Esophagus (tissue), 2 donors: ENCODE data around the gene TAS2R40. TPM values are rescaled to one million over a fixed set of nuclear protein-coding genes. Genes with fewer than 3 reads are reported as not detected.
"Not testable (repeated sequence)": the region's sequence is repeated elsewhere in the genome, so short reads cannot be mapped to it uniquely, and the experiment has no call there.

ENCODE experiments used
- H3K27ac ChIP-seq, 2 donors: one replicate each; pipeline ENCODE4 v1.5.1; 2013; ENCODE audit warnings: low read depth in 2 of 2, mild to moderate bottlenecking in 2 of 2, inconsistent platforms in 1 of 2, low read length in 1 of 2, moderate library complexity in 1 of 2
- H3K27me3 ChIP-seq, 2 donors: one replicate each; pipeline ENCODE4 v1.6.1; 2013; ENCODE audit warnings: low read length in 2 of 2, control low read depth in 1 of 2, mild to moderate bottlenecking in 1 of 2; ENCODE audit not compliant: insufficient read depth in 2 of 2, control insufficient read depth in 1 of 2
- H3K36me3 ChIP-seq, 2 donors: one replicate each; pipeline ENCODE4 v1.6.1; 2013; ENCODE audit warnings: low read length in 1 of 2; ENCODE audit not compliant: control insufficient read depth in 2 of 2, insufficient read depth in 2 of 2
- H3K4me1 ChIP-seq, 2 donors: one replicate each; pipeline ENCODE4 v1.6.1; 2013; ENCODE audit warnings: low read length in 1 of 2; ENCODE audit not compliant: control insufficient read depth in 2 of 2, insufficient read depth in 2 of 2
- H3K4me3 ChIP-seq, 2 donors: one replicate each; pipeline ENCODE4 v1.5.1; 2013; ENCODE audit warnings: low read length in 2 of 2, mild to moderate bottlenecking in 2 of 2, low read depth in 1 of 2, moderate library complexity in 1 of 2
- H3K9me3 ChIP-seq, 2 donors: one replicate each; pipeline ENCODE4 v1.6.1; 2013; ENCODE audit warnings: mild to moderate bottlenecking in 2 of 2, low read depth in 1 of 2, low read length in 1 of 2, moderate library complexity in 1 of 2; ENCODE audit not compliant: control insufficient read depth in 2 of 2, insufficient read depth in 1 of 2
- WGBS, 2 donors: extraction: QIAGEN DNeasy Blood & Tissue Kit; methylation state at CpG; one replicate each; pipeline ENCODE4 v1.1.7; 2013; 5-methylcytosine and 5-hydroxymethylcytosine counted together
- polyA plus RNA-seq, 2 donors: library from polyadenylated mRNA; stranded (reverse); fragments of 200-250 nt; gene quantifications; one replicate each; pipeline ENCODE4 v1.2.3, GENCODE V29; 2013
- donor health status: healthy with polysubstance abuse.
- donor health status: Bipolar disorder and iron deficiency.

Gene TAS2R40
- polyA plus RNA-seq, 2 donors, result not detected

GRCh38 chr7:143256932-143257331, 35.1 kb downstream of the TAS2R40 start:
- no peaks in the 10 kb centered on the region for H3K4me1 ChIP-seq
- H3K27me3 ChIP-seq, result no peaks in the 10 kb centered on the region
- 81 to 87% methylated on average over 4 of the region's 4 CpGs for WGBS, 2 donors
- H3K4me3 ChIP-seq, result no peak overlapping the region
- H3K9me3 ChIP-seq, result peaks cover 0 to 3% of the 10 kb centered on the region in 2 donors
- H3K27ac ChIP-seq, result no peak overlapping the region
- H3K36me3 ChIP-seq, result no peaks in the 10 kb centered on the region

GRCh38 chr7:143257501-143257900, 35.7 kb downstream of the TAS2R40 start:
- H3K9me3 ChIP-seq, result peaks cover 0 to 3% of the 10 kb centered on the region in 2 donors
- 71 to 77% methylated on average over 5 of the region's 5 CpGs for WGBS, 2 donors
- H3K36me3 ChIP-seq, result no peaks in the 10 kb centered on the region
- no peaks in the 10 kb centered on the region for H3K4me1 ChIP-seq
- no peak overlapping the region for H3K4me3 ChIP-seq
- H3K27ac ChIP-seq, result no peak overlapping the region
- no peaks in the 10 kb centered on the region for H3K27me3 ChIP-seq

GRCh38 chr7:143258831-143259230, 37.0 kb downstream of the TAS2R40 start:
- Histone ChIP-seq H3K9me3 (no peaks in the 10 kb centered on the region), H3K36me3 (no peaks in the 10 kb centered on the region), H3K4me1 (no peaks in the 10 kb centered on the region), H3K4me3 (no peak overlapping the region), H3K27ac (no peak overlapping the region), H3K27me3 (no peaks in the 10 kb centered on the region)
- WGBS, 2 donors, result 35 to 36% methylated on average over 2 of the region's 2 CpGs

GRCh38 chr7:143259765-143260164, 37.9 kb downstream of the TAS2R40 start:
- no peak overlapping the region for H3K4me3 ChIP-seq
- H3K27me3 ChIP-seq, result no peaks in the 10 kb centered on the region
- H3K27ac ChIP-seq, result no peak overlapping the region
- H3K36me3 ChIP-seq, result peaks cover 0 to under 1% of the 10 kb centered on the region in 2 donors
- H3K9me3 ChIP-seq, result no peaks in the 10 kb centered on the region
- WGBS, 2 donors, result 63 to 71% methylated on average over 2 of the region's 2 CpGs
- peaks cover 0 to 5% of the 10 kb centered on the region in 2 donors for H3K4me1 ChIP-seq

DNA sequence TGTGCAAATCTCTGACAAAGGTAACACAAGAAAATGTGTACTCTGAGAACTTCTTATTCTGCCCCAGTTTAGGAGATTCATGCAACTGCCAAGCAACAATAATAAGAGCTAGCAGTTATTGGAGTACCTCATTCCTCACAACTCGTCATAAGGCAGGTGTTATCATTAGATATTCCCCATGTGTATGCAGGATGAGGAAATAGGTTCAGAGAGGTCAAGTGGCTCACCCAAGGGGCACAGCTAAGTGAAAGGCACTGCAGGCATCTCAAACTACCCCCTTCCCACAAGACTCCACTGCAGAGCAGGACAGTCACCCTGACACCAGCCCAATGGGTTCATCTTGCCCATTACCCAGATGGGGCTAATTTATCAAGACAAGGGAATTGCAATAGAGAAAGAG, 40.1 kb downstream of the TAS2R40 start:
- no peaks in the 10 kb centered on the region for H3K27me3 ChIP-seq
- peaks cover 2 to 9% of the 10 kb centered on the region in 2 donors for H3K4me1 ChIP-seq
- no peak overlapping the region for H3K4me3 ChIP-seq
- H3K9me3 ChIP-seq, result no peaks in the 10 kb centered on the region
- WGBS, 2 donors, result 87 to 100% methylated on average over 1 of the region's 1 CpG
- no peak overlapping the region for H3K27ac ChIP-seq
- H3K36me3 ChIP-seq, result peaks cover 0 to 5% of the 10 kb centered on the region in 2 donors

DNA sequence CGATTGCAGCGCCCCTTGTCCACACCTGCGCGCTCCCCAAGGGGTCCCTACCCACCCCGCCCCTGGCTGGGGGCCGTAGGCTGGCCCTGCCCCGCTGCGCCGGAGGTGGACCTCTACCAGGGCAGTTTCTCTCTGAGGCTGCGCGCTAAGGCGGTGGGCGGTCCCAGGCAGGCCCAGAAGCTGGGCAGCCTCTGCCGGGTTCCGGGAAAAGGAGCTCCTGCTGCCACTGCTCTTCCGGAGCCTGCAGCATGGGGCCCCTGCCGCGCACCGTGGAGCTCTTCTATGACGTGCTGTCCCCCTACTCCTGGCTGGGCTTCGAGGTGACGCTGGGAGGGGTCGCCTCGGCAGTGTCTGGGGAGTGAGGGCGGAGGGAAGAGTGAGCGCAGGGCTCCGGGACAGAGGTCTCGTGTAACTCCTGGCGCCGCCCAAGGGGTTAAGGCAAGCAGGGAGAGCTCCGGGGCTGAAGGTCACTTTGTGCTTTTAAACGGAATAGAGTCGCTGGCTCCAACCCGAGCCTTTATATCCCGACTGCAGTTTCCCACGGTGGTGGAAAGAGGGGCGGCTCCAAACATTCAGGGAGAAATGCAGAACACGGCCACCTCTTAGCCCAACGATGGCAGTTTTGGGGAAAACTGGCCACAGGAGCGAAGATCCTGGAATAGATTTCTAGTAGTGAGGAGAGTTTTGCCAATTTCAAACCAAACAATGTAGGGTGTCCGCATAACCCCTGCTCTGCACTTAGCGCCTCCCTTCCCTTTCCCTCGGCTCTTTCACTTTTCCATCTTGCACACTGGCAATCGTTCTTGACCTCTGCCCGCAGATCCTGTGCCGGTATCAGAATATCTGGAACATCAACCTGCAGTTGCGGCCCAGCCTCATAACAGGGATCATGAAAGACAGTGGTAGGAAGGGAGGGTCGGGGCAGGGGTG, 41.7 kb downstream of the TAS2R40 start, which contains the start of gene GSTK1:
GSTK1 (plus strand) TSS at position 176 of the 930 bp plus-strand sequence; CDS start at position 249, 73 bp downstream.
- WGBS, 2 donors, result 1% methylated on average over 48 of the region's 48 CpGs
- H3K4me1 ChIP-seq, result peaks cover 2 to 9% of the 10 kb centered on the region in 2 donors
- H3K27ac ChIP-seq, result peak within 1 kb of the TSS; percentile 83 to 90
- H3K36me3 ChIP-seq, result peaks cover 11 to 13% of the 10 kb centered on the region in 2 donors
- H3K9me3 ChIP-seq, result no peaks in the 10 kb centered on the region
- H3K27me3 ChIP-seq, result no peaks in the 10 kb centered on the region
- H3K4me3 ChIP-seq, result peak within 1 kb of the TSS; percentile 92 to 100

DNA sequence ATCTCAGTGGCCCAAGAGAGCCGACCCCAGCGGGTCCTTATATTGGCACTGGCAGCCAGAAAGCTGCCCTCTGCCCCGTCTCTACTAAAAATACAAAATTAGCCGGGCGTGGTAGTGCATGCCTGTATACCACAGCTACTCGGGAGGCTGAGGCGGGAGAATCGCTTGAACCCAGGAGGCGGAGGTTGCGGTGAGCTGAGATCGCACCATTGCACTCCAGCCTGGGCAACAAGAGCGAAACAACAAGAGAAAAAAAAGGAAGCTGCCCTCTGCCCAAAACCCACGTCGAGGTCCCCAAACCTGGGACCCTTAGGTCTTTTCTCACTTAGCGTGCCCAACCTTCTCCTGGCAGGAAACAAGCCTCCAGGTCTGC, 42.3 kb downstream of the TAS2R40 start:
- H3K27me3 ChIP-seq, H3K4me1 ChIP-seq, H3K9me3 ChIP-seq: not testable (repeated sequence)
- Histone ChIP-seq H3K36me3 (peaks cover 17 to 19% of the 10 kb centered on the region in 2 donors), H3K4me3 (peak overlapping the region; percentile 92 to 100), H3K27ac (peak overlapping the region; percentile 83 to 90)
- WGBS, 2 donors, result 51 to 54% methylated on average over 15 of the region's 15 CpGs

- H3K4me3 ChIP-seq, result no peak overlapping the region
- no peak overlapping the region for H3K27ac ChIP-seq
- WGBS, 2 donors, result 69 to 72% methylated on average over 15 of the region's 15 CpGs
- H3K9me3 ChIP-seq, result no peaks in the 10 kb centered on the region
- peaks cover 19 to 24% of the 10 kb centered on the region in 2 donors for H3K36me3 ChIP-seq
- H3K4me1 ChIP-seq, result peaks cover 2 to 9% of the 10 kb centered on the region in 2 donors
- no peaks in the 10 kb centered on the region for H3K27me3 ChIP-seq
Measured at GRCh38 chr7:143265017-143265693, 43.3 kb downstream of the TAS2R40 start.

GRCh38 chr7:143269251-143269650, 47.4 kb downstream of the TAS2R40 start:
- H3K27me3 ChIP-seq, result no peaks in the 10 kb centered on the region
- no peak overlapping the region for H3K4me3 ChIP-seq
- 77 to 79% methylated on average over 5 of the region's 5 CpGs for WGBS, 2 donors
- H3K27ac ChIP-seq, result no peak overlapping the region
- peaks cover 19 to 24% of the 10 kb centered on the region in 2 donors for H3K36me3 ChIP-seq
- H3K4me1 ChIP-seq, result peaks cover 2 to 9% of the 10 kb centered on the region in 2 donors
- H3K9me3 ChIP-seq, result no peaks in the 10 kb centered on the region
